ENCODE results near the gene SMTNL1.
A peak's percentile ranks its signal among the peaks of the same experiment; 100 is the strongest.

- no peak for TF ChIP-seq USF1 (CRISPR knock-in tag; IDR thresholded peaks at IDR 0.05)
- peak; percentile 97 for TF ChIP-seq CTCF (IDR thresholded peaks at IDR 0.05)
- TF ChIP-seq MAX (CRISPR knock-in tag; IDR thresholded peaks at IDR 0.05): peak; percentile 39; the same call in 1 of the 2 replicates
- peak; percentile 31 for TF ChIP-seq GTF2I (CRISPR knock-in tag; conservative IDR thresholded peaks at IDR 0.05)
- no peak for TF ChIP-seq NFYB (CRISPR knock-in tag; conservative IDR thresholded peaks at IDR 0.05; ENCODE audit: low read depth)
- no peak for TF ChIP-seq SMAD4 (CRISPR knock-in tag; IDR thresholded peaks at IDR 0.05)
- no peak for TF ChIP-seq ATF3 (CRISPR knock-in tag; conservative IDR thresholded peaks at IDR 0.05)
- TF ChIP-seq ZNF281 (CRISPR knock-in tag; IDR thresholded peaks at IDR 0.05): no peak
- TF ChIP-seq FOXJ3 (CRISPR knock-in tag; IDR thresholded peaks at IDR 0.05; ENCODE audit: borderline replicate concordance): no peak
- no peak for TF ChIP-seq ATF2 (CRISPR knock-in tag; IDR thresholded peaks at IDR 0.05; ENCODE audit: borderline replicate concordance, low read depth)
- TF ChIP-seq ZNF138 (CRISPR knock-in tag; conservative IDR thresholded peaks at IDR 0.05): no peak
- TF ChIP-seq TP53 (CRISPR knock-in tag; IDR thresholded peaks at IDR 0.05): no peak
These were observed 31.0 kb downstream of the SMTNL1 start for GRCh38 chr11:57568330-57568766.

Measured in WTC11 (cell line).